Endothelial cell of umbilical vein (primary cell): Measurements from ENCODE around the gene AUTS2. TPM values are rescaled to one million over a fixed set of nuclear protein-coding genes. Genes with fewer than 3 reads are reported as not detected.

Experiments
- BruUV-seq: library from RNA; stranded (reverse); fragments of 400-500 nt; replicated peaks from 2 replicates; lab custom pipeline; 2021; lab: Mats Ljungman, UMichigan
- CTCF ChIA-PET: fragments of 300-600, 350-600 bp; sonication (Branson Sonifier 250); formaldehyde crosslinking; loops from one replicate; lab custom pipeline; 2021; ENCODE audit warnings: antibody characterized with exemption, inconsistent platforms; lab: Charles Lee
- POLR2A ChIA-PET: fragments of 300-600, 350-600 bp; sonication (Branson Sonifier 250); formaldehyde crosslinking; loops from one replicate; lab custom pipeline; 2021; ENCODE audit warnings: antibody characterized with exemption, inconsistent platforms; lab: Charles Lee
- DNase-seq: peaks from one replicate; pipeline ENCODE4 v3.0.0-alpha.2; 2011; ENCODE audit warnings: low read depth, low spot score
- FAIRE-seq: peaks from 2 replicates; lab custom pipeline; 2011; peaks lifted over from hg19 to GRCh38; lab: Jason Lieb, UNC
- H2AFZ ChIP-seq: 2 replicates; pipeline ENCODE4 v1.6.0; 2012; ENCODE audit warnings: low read depth, low read length, control low read depth, inconsistent platforms
- H3K27ac ChIP-seq: 2 replicates; pipeline ENCODE4 v1.5.1; 2011; ENCODE audit warnings: low read depth, mild to moderate bottlenecking, control low read depth, low read length, moderate library complexity; ENCODE audit not compliant: insufficient read depth
- H3K27me3 ChIP-seq, 2 experiments: 2 replicates each; pipeline versions ENCODE4 v1.6.0 to v1.6.1; 2011; ENCODE audit warnings: low read length in 2 of 2, mixed read lengths in 1 of 2; ENCODE audit not compliant: control insufficient read depth in 2 of 2, insufficient read depth in 2 of 2
- H3K36me3 ChIP-seq, 2 experiments: 2 replicates in 1 of 2; 3 replicates in 1 of 2; pipeline ENCODE4 v1.5.1; 2011; ENCODE audit warnings: low read length in 2 of 2, mild to moderate bottlenecking in 1 of 2, moderate library complexity in 1 of 2; ENCODE audit not compliant: control insufficient read depth in 2 of 2, insufficient read depth in 2 of 2; ENCODE audit errors: extremely low read depth in 1 of 2
- H3K4me1 ChIP-seq: 3 replicates; pipeline ENCODE4 v1.5.1; 2011; ENCODE audit warnings: mild to moderate bottlenecking, low read length; ENCODE audit not compliant: control insufficient read depth, insufficient read depth; ENCODE audit errors: extremely low read depth
- H3K4me2 ChIP-seq: 2 replicates; pipeline ENCODE4 v1.6.1; 2011; ENCODE audit warnings: low read length, control low read depth, mixed read lengths; ENCODE audit not compliant: insufficient read depth
- H3K4me3 ChIP-seq, 3 experiments: fragments of 200-600 bp in 1 of 3; sonication (generic), shearing (Covaris generic) in 1 of 3; replicated peaks in 1 of 3; 2 replicates each; pipeline ENCODE4 v1.5.1; 2011 to 2016; ENCODE audit warnings: control low read depth in 3 of 3, low read length in 3 of 3, mild to moderate bottlenecking in 2 of 3, inconsistent platforms in 1 of 3, low read depth in 1 of 3, moderate library complexity in 1 of 3; ENCODE audit not compliant: insufficient read depth in 1 of 3
- H3K79me2 ChIP-seq: 2 replicates; pipeline ENCODE4 v1.6.0; 2012; ENCODE audit warnings: low read length, inconsistent platforms; ENCODE audit not compliant: control insufficient read depth, insufficient read depth
- H3K9ac ChIP-seq: replicated peaks from 2 replicates; pipeline ENCODE3; 2011; ENCODE audit warnings: low read length, control low read depth; ENCODE audit not compliant: insufficient read depth; ENCODE audit errors: extremely low read depth
- H3K9me1 ChIP-seq: replicated peaks from 3 replicates; pipeline ENCODE4 v1.6.0; 2011; ENCODE audit warnings: mild to moderate bottlenecking, low read length; ENCODE audit not compliant: control insufficient read depth, insufficient read depth; ENCODE audit errors: extremely low read depth
- H3K9me3 ChIP-seq: replicated peaks from 2 replicates; pipeline ENCODE4 v1.5.1; 2012; ENCODE audit warnings: low read length, inconsistent platforms; ENCODE audit not compliant: control insufficient read depth, insufficient read depth
- H4K20me1 ChIP-seq: replicated peaks from 2 replicates; pipeline ENCODE3; 2011; ENCODE audit warnings: mild to moderate bottlenecking, low read length; ENCODE audit not compliant: control insufficient read depth, insufficient read depth; ENCODE audit errors: extremely low read depth
- EZH2 ChIP-seq: IDR thresholded peaks from 2 replicates; pipeline ENCODE4 v1.6.1; 2012; ENCODE audit warnings: borderline replicate concordance, low read depth, mild to moderate bottlenecking, moderate library complexity, low read length, inconsistent platforms; ENCODE audit not compliant: severe bottlenecking
- FOS ChIP-seq: IDR thresholded peaks from 2 replicates; pipeline ENCODE4 v1.6.1; 2011; ENCODE audit warnings: mild to moderate bottlenecking, low read length, moderate library complexity, borderline replicate concordance; ENCODE audit not compliant: insufficient read depth
- GATA2 ChIP-seq: IDR thresholded peaks from 2 replicates; pipeline ENCODE4 v1.7.0; 2011; ENCODE audit warnings: low read depth, mild to moderate bottlenecking, moderate library complexity, mixed read lengths, low read length; ENCODE audit not compliant: insufficient read length, insufficient read depth
- JUN ChIP-seq: IDR thresholded peaks from 2 replicates; pipeline ENCODE4 v1.6.1; 2011; ENCODE audit warnings: borderline replicate concordance, low read depth; ENCODE audit not compliant: insufficient read length, insufficient read depth
- POLR2A ChIP-seq: IDR thresholded peaks from 2 replicates; pipeline ENCODE4 v1.6.1; 2012; ENCODE audit warnings: low read depth, mild to moderate bottlenecking, control low read depth, low read length
- dilution Hi-C: fragments of 300-500 bp; cut with MboI; formaldehyde crosslinking; loops from one replicate; pipeline ENCODE4 v1.15.0; 2019; ENCODE audit warnings: low sequenced_read_pairs; ENCODE audit not compliant: extremely low pct_ligation_motif_present
- intact Hi-C: fragments of 100-400 bp; cut with micrococcal nuclease; formaldehyde crosslinking; loops from one replicate; pipeline ENCODE4 v1.10.0; 2022
- polyA plus RNA-seq, 4 experiments: library from polyadenylated mRNA; depleted of rRNA in 3 of 4; stranded (reverse) in 3 of 4; unstranded in 1 of 4; fragments of >200 nt; gene quantifications; 2 replicates each; pipeline versions ENCODE4 v1.2.1 to v1.2.3, GENCODE V29; 2011 to 2012; ENCODE audit warnings: missing spikeins in 1 of 4
- total RNA-seq: library from RNA; stranded (reverse); gene quantifications from 2 replicates; pipeline ENCODE4 v1.2.3, GENCODE V29; 2021
- TF ChIP-seq, protein P1 (sequence below), 2 donors: IDR thresholded peaks; 1 replicate in 1 of 2; 2 replicates in 1 of 2; pipeline ENCODE4 v1.5.1; 2011; ENCODE audit warnings: low read length in 2 of 2, mild to moderate bottlenecking in 2 of 2, moderate library complexity in 2 of 2, control low read depth in 1 of 2, inconsistent platforms in 1 of 2, low read depth in 1 of 2; ENCODE audit not compliant: insufficient read depth in 1 of 2; ENCODE audit errors: extremely low read depth in 1 of 2

The AUTS2 gene
- total and polyA plus RNA-seq, 2 donors (not counting 3 experiments of a cell fraction or from before 2014, with no cell fraction given) = 0.59 to 8.0 TPM

DNA sequence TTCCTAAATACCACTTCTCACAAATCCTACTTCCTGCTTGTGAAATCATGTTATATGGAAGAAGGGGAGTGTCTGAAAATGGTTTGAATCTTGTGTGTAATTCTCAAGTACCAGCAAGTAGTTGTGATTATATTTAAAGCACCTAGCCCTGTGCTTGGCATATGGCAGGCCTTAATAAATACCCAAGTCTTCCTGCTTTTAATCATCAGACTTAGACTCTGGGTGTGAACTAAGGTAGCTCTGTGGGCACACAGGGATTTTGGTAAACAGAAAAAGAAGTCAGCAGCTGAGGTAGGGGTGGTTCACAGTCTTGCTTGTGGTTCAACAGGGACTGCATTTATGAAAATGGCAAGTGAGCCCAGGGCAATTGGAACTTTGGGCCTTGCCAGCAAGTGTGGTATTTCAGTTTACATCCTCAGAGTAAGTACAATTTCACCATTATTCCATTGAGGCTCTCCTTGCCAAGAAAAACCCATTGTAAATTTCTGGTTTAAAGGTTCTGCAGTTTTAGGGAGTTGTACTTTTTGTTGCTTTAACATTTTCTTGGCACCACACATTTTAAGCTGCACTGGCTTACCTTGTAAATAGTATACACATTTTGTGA, 215.5 kb downstream of the AUTS2 start:
- TF ChIP-seq JUN (no peak), FOS (no peak), POLR2A (no peak), GATA2 (no peak), EZH2 (no peak)
- TF ChIP-seq, protein P1, sequence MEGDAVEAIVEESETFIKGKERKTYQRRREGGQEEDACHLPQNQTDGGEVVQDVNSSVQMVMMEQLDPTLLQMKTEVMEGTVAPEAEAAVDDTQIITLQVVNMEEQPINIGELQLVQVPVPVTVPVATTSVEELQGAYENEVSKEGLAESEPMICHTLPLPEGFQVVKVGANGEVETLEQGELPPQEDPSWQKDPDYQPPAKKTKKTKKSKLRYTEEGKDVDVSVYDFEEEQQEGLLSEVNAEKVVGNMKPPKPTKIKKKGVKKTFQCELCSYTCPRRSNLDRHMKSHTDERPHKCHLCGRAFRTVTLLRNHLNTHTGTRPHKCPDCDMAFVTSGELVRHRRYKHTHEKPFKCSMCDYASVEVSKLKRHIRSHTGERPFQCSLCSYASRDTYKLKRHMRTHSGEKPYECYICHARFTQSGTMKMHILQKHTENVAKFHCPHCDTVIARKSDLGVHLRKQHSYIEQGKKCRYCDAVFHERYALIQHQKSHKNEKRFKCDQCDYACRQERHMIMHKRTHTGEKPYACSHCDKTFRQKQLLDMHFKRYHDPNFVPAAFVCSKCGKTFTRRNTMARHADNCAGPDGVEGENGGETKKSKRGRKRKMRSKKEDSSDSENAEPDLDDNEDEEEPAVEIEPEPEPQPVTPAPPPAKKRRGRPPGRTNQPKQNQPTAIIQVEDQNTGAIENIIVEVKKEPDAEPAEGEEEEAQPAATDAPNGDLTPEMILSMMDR (IDR thresholded peaks at IDR 0.05; ENCODE audit: extremely low read depth in 1 of 2, insufficient read depth in 1 of 2, low read depth in 1 of 2, low read length in 2 of 2) = no peak
- Histone ChIP-seq H3K79me2 (no peaks in the 10 kb centered on the region), H3K9ac (no peak overlapping the region), H3K36me3 (no peaks in the 10 kb centered on the region), H3K9me3 (no peaks in the 10 kb centered on the region), H3K27me3 (no peaks in the 10 kb centered on the region), H3K4me2 (no peak overlapping the region), H3K27ac (no peak overlapping the region), H3K4me1 (no peaks in the 10 kb centered on the region), H3K9me1 (no peaks in the 10 kb centered on the region), H4K20me1 (no peaks in the 10 kb centered on the region), H2AFZ (no peak overlapping the region), H3K4me3 (no peak overlapping the region)
- POLR2A ChIA-PET = no interaction called here
- DNase-seq (no peak), FAIRE-seq (no peak)
- dilution Hi-C loops (no loop called here), intact Hi-C loops (no loop called here)
- no TSS peak for BruUV-seq
- CTCF ChIA-PET = no interaction called here
